ENCODE measurements around the gene IQCM. TPM values are rescaled to one million over a fixed set of nuclear protein-coding genes. Genes with fewer than 3 reads are reported as not detected.

Gene IQCM
- total RNA-seq, 1 experiment from 2014 or later = not detected

DNA sequence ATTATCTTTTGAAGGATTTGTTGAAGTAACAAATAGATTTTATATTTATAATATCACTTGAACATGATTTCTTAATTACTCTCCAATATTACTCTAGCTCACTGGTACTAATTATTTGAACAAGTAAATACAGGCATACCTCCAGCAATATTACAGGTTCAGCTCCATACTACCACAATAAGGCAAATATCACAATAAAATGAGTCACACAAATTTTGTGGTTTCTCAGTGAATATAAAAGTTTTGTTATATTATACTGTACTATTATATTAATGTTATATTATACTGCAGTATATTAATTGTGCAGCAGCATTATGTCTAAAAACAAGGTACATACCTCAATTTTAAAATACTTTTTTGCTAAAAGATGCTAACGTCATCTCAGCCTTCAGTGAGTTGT is 22.4 kb upstream of the IQCM start:
- intact Hi-C loops (cut with micrococcal nuclease; ENCODE audit: unreplicated experiment) = no loop called here
- Histone ChIP-seq H3K4me3 (ENCODE audit: low read depth in 2 of 2, low read length in 2 of 2) (no peak overlapping the region), H3K27ac (ENCODE audit: low read length) (no peak overlapping the region), H3K9me3 (ENCODE audit: control insufficient read depth, insufficient read depth, low read depth, low read length) (no peaks in the 10 kb centered on the region), H3K27me3 (ENCODE audit: control insufficient read depth, insufficient read depth, low read length) (no peaks in the 10 kb centered on the region), H3K4me1 (ENCODE audit: control insufficient read depth, insufficient read depth, low read length) (no peaks in the 10 kb centered on the region), H3K36me3 (ENCODE audit: control insufficient read depth, insufficient read depth, low read length) (no peaks in the 10 kb centered on the region)
- ChIA-PET CTCF (no interaction called here), POLR2A (no interaction called here)
- ATAC-seq = no peak
- BruUV-seq (replicated peaks) = no TSS peak
- in situ Hi-C loops (cut with HindIII; ENCODE audit: low pct_unique_long_range_greater_than_20kb, low sequenced_read_pairs) = no loop called here
- no peak for DNase-seq (ENCODE audit: low read depth, low spot score)
- TF ChIP-seq, protein P1, sequence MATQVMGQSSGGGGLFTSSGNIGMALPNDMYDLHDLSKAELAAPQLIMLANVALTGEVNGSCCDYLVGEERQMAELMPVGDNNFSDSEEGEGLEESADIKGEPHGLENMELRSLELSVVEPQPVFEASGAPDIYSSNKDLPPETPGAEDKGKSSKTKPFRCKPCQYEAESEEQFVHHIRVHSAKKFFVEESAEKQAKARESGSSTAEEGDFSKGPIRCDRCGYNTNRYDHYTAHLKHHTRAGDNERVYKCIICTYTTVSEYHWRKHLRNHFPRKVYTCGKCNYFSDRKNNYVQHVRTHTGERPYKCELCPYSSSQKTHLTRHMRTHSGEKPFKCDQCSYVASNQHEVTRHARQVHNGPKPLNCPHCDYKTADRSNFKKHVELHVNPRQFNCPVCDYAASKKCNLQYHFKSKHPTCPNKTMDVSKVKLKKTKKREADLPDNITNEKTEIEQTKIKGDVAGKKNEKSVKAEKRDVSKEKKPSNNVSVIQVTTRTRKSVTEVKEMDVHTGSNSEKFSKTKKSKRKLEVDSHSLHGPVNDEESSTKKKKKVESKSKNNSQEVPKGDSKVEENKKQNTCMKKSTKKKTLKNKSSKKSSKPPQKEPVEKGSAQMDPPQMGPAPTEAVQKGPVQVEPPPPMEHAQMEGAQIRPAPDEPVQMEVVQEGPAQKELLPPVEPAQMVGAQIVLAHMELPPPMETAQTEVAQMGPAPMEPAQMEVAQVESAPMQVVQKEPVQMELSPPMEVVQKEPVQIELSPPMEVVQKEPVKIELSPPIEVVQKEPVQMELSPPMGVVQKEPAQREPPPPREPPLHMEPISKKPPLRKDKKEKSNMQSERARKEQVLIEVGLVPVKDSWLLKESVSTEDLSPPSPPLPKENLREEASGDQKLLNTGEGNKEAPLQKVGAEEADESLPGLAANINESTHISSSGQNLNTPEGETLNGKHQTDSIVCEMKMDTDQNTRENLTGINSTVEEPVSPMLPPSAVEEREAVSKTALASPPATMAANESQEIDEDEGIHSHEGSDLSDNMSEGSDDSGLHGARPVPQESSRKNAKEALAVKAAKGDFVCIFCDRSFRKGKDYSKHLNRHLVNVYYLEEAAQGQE (IDR thresholded peaks at IDR 0.05; ENCODE audit: insufficient read depth in 1 of 2, low read depth in 2 of 2, low read length in 1 of 2) = no peak

DNA sequence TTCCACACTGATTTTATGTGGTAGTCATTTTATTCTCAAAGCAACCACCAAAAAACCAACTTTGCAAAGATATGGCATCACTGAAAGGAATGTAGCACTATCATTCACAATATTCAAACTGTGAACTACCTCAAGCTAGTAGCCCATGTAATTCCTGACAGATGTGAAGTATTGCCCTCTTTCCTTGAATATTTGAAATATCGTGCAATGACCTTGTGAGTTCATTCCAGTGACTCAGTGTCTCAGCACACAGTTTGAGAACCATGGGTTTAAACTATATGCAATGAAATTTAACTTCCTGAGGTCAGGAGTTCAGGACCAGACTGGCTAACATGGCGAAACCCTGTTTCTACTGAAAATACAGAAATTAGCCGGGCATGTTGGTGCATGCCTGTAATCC is 20.9 kb upstream of the IQCM start:
- Histone ChIP-seq H3K27me3 (ENCODE audit: control insufficient read depth, insufficient read depth, low read length) (no peaks in the 10 kb centered on the region), H3K27ac (ENCODE audit: low read length) (no peak overlapping the region), H3K4me3 (ENCODE audit: low read depth in 2 of 2, low read length in 2 of 2) (no peak overlapping the region), H3K36me3 (ENCODE audit: control insufficient read depth, insufficient read depth, low read length) (no peaks in the 10 kb centered on the region), H3K9me3 (ENCODE audit: control insufficient read depth, insufficient read depth, low read depth, low read length) (no peaks in the 10 kb centered on the region), H3K4me1 (ENCODE audit: control insufficient read depth, insufficient read depth, low read length) (no peaks in the 10 kb centered on the region)
- DNase-seq (ENCODE audit: low read depth, low spot score) (no peak), ATAC-seq (no peak)
- in situ Hi-C loops (cut with HindIII; ENCODE audit: low pct_unique_long_range_greater_than_20kb, low sequenced_read_pairs) = no loop called here
- POLR2A ChIA-PET = no interaction called here
- intact Hi-C loops (cut with micrococcal nuclease; ENCODE audit: unreplicated experiment) = no loop called here
- BruUV-seq (replicated peaks) = no TSS peak
- CTCF ChIA-PET = no interaction called here
- TF ChIP-seq SIN3A (IDR thresholded peaks at IDR 0.05; ENCODE audit: borderline replicate concordance, insufficient read depth, low read depth, low read length) (no peak), POLR2AphosphoS5 (IDR thresholded peaks at IDR 0.05; ENCODE audit: low read depth, low read length) (no peak), TCF7L2 (IDR thresholded peaks at IDR 0.05; ENCODE audit: low read depth, low read length) (no peak)
- TF ChIP-seq, protein P1 (IDR thresholded peaks at IDR 0.05; ENCODE audit: insufficient read depth in 1 of 2, low read depth in 2 of 2, low read length in 1 of 2) = no peak
- TF ChIP-seq, protein P2, sequence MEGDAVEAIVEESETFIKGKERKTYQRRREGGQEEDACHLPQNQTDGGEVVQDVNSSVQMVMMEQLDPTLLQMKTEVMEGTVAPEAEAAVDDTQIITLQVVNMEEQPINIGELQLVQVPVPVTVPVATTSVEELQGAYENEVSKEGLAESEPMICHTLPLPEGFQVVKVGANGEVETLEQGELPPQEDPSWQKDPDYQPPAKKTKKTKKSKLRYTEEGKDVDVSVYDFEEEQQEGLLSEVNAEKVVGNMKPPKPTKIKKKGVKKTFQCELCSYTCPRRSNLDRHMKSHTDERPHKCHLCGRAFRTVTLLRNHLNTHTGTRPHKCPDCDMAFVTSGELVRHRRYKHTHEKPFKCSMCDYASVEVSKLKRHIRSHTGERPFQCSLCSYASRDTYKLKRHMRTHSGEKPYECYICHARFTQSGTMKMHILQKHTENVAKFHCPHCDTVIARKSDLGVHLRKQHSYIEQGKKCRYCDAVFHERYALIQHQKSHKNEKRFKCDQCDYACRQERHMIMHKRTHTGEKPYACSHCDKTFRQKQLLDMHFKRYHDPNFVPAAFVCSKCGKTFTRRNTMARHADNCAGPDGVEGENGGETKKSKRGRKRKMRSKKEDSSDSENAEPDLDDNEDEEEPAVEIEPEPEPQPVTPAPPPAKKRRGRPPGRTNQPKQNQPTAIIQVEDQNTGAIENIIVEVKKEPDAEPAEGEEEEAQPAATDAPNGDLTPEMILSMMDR (IDR thresholded peaks at IDR 0.05) = no peak
